K562 (cell line): ENCODE measurements around the gene LCN1. TPM values are rescaled to one million over a fixed set of nuclear protein-coding genes. Genes with fewer than 3 reads are reported as not detected.

Source experiments
- CLOCK ChIP-seq: fragments of 250-450 bp; sonication (Bioruptor Pico); IDR thresholded peaks from 2 replicates; pipeline ENCODE4 v1.4.0; 2020; ENCODE audit warnings: mild to moderate bottlenecking, moderate library complexity, borderline replicate concordance
- ETV5 ChIP-seq: sonication (generic); formaldehyde crosslinking; IDR thresholded peaks from 2 replicates; pipeline ENCODE4 v1.4.0; 2020; ENCODE audit warnings: low read depth, mild to moderate bottlenecking, missing genetic modification reagents
- FOSL1 ChIP-seq: fragments of 200-800 bp; sonication (Bioruptor generic); conservative IDR thresholded peaks from 2 replicates; pipeline ENCODE4 v1.6.1; 2016; ENCODE audit warnings: missing genetic modification characterization, missing compliant biosample characterization
- PHF20 ChIP-seq: fragments of 450-650 bp; IDR thresholded peaks from 2 replicates; pipeline ENCODE4 v1.6.1; 2018; ENCODE audit not compliant: partially characterized antibody
- PTBP1 ChIP-seq: fragments of 200-400 bp; formaldehyde crosslinking; IDR thresholded peaks from 2 replicates; pipeline ENCODE4 v1.6.1; 2017; ENCODE audit warnings: low read depth, low read length
- RBM25 ChIP-seq: fragments of 200-400 bp; formaldehyde crosslinking; IDR thresholded peaks from 2 replicates; pipeline ENCODE4 v1.6.1; 2018; ENCODE audit warnings: low read length, low read depth, moderate library complexity; ENCODE audit not compliant: severe bottlenecking
- RCOR1 ChIP-seq, 2 experiments: IDR thresholded peaks; 2 replicates each; pipeline ENCODE4 v1.6.1; 2012; ENCODE audit warnings: low read depth in 2 of 2, low read length in 2 of 2, borderline replicate concordance in 1 of 2, improper control_type of control experiment in 1 of 2
- TCF15 ChIP-seq: fragments of 250-450 bp; sonication (Bioruptor Pico); IDR thresholded peaks from 2 replicates; pipeline ENCODE4 v1.8.0; 2022; ENCODE audit warnings: moderate library complexity, mild to moderate bottlenecking, inconsistent platforms
- TFAP4 ChIP-seq: sonication (generic); formaldehyde crosslinking; IDR thresholded peaks from 2 replicates; pipeline ENCODE4 v1.8.0; 2022; ENCODE audit warnings: missing genetic modification reagents, mild to moderate bottlenecking, moderate library complexity, borderline replicate concordance
- ZBTB2 ChIP-seq: fragments of 450-650 bp; IDR thresholded peaks from 2 replicates; pipeline ENCODE4 v1.6.1; 2016; ENCODE audit warnings: antibody characterized with exemption
- ZC3H4 ChIP-seq: sonication (generic); formaldehyde crosslinking; IDR thresholded peaks from 2 replicates; pipeline ENCODE4 v1.9.0; 2021; ENCODE audit warnings: missing genetic modification reagents, borderline replicate concordance
- ZNF174 ChIP-seq: fragments of 250-450 bp; sonication (Bioruptor Pico); IDR thresholded peaks from 2 replicates; pipeline ENCODE4 v1.4.0; 2020; ENCODE audit warnings: mild to moderate bottlenecking
- polyA plus RNA-seq, 8 experiments: library from polyadenylated mRNA; depleted of rRNA in 4 of 8; stranded (reverse) in 5 of 8; unstranded in 3 of 8; fragments of >200 nt; fragmentation: Nextera tagmentation in 2 of 8; fragmentation: Illumina TruSeq in 1 of 8; extraction: Ambion mirVana in 2 of 8; extraction: Trizol in 1 of 8; gene quantifications; 2 replicates each; pipeline versions ENCODE4 v1.2.1 to v1.2.3, GENCODE V29; 2011 to 2014; ENCODE audit warnings: inconsistent platforms in 1 of 8, missing spikeins in 1 of 8
- total RNA-seq, 7 experiments: library from RNA; depleted of rRNA in 6 of 7; stranded (reverse); fragments of >200 nt in 6 of 7; fragmentation: Illumina TruSeq in 2 of 7; extraction: Trizol in 2 of 7; gene quantifications; 2 replicates each; pipeline versions ENCODE4 v1.2.1 to v1.2.3, GENCODE V29; 2011 to 2021; ENCODE audit warnings: low replicate concordance in 1 of 7
- TF ChIP-seq, protein P1 (sequence below): fragments of 450-650 bp; IDR thresholded peaks from 2 replicates; pipeline ENCODE4 v1.7.1; 2018; ENCODE audit warnings: mild to moderate bottlenecking, low read depth; ENCODE audit not compliant: partially characterized antibody
- TF ChIP-seq, protein P2 (sequence below): fragments of 250-450 bp; sonication (Bioruptor Pico); IDR thresholded peaks from 2 replicates; pipeline ENCODE4 v1.4.0; 2020; ENCODE audit warnings: mild to moderate bottlenecking, moderate library complexity

Gene LCN1
- total and polyA plus RNA-seq, 9 of the 15 experiments (the other 6 are each of a cell fraction or from before 2014, with no cell fraction given) = not detected

DNA sequence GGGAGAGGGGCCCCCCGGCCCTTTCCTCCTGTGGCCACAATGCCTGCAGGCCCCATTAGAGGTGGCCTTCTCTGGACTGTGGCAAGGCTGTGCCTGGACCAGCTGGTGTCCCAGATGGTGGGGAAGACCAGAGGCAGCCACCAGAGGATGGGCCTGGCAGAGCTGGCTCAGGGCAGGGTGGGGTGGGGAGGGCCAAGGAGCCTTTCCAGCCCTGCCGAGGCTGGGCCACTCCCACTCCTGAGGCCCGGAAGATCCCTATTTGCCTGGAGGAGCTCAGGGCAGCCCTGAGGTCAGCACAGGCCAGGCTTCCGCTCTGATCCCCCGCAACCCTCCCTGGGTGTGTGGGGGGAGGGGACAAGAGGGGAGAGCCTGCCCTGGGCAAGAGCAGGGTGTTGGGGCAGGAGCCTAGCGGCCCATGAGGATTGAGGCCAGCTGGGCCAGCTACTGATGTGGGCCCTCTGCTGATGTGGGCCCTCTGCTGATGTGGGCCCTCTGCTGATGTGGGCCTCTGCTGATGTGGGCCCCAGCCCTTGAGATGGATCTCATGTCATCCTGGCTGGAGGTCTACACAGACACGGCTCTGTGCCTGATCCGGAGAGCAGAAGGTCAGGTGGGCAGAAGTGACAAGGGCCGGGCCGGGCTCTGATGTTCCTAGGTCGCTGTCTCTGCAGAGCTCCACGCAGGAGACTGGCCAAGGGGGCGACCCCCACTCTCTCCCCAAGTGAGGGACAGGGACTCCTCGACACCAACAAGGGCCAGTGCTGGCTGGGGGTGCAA, 14.7 kb upstream of the LCN1 start (continued):
- TF ChIP-seq, protein P1, sequence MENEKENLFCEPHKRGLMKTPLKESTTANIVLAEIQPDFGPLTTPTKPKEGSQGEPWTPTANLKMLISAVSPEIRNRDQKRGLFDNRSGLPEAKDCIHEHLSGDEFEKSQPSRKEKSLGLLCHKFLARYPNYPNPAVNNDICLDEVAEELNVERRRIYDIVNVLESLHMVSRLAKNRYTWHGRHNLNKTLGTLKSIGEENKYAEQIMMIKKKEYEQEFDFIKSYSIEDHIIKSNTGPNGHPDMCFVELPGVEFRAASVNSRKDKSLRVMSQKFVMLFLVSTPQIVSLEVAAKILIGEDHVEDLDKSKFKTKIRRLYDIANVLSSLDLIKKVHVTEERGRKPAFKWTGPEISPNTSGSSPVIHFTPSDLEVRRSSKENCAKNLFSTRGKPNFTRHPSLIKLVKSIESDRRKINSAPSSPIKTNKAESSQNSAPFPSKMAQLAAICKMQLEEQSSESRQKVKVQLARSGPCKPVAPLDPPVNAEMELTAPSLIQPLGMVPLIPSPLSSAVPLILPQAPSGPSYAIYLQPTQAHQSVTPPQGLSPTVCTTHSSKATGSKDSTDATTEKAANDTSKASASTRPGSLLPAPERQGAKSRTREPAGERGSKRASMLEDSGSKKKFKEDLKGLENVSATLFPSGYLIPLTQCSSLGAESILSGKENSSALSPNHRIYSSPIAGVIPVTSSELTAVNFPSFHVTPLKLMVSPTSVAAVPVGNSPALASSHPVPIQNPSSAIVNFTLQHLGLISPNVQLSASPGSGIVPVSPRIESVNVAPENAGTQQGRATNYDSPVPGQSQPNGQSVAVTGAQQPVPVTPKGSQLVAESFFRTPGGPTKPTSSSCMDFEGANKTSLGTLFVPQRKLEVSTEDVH = no peak
- peak; percentile 75; the same call in 1 of the 2 replicates for TF ChIP-seq TFAP4 (CRISPR knock-in tag)
- TF ChIP-seq ZC3H4 (CRISPR knock-in tag) = no peak
- no peak for TF ChIP-seq ZNF174 (CRISPR knock-in tag)
- TF ChIP-seq TCF15 (CRISPR knock-in tag) = no peak
- TF ChIP-seq FOSL1 (tag) = no peak
- peak; percentile 92 for TF ChIP-seq ETV5
- peak in 1 of 2 experiments; percentile 79; a peak in 2 of 4 replicates for TF ChIP-seq RCOR1 (IDR thresholded peaks at IDR 0.05; ENCODE audit: borderline replicate concordance in 1 of 2, low read depth in 2 of 2, low read length in 2 of 2)
- TF ChIP-seq CLOCK (CRISPR knock-in tag) = no peak
- TF ChIP-seq PTBP1 = no peak
- no peak for TF ChIP-seq RBM25
- no peak for TF ChIP-seq ZBTB2
- peak; percentile 53 for TF ChIP-seq PHF20
- TF ChIP-seq, protein P2, sequence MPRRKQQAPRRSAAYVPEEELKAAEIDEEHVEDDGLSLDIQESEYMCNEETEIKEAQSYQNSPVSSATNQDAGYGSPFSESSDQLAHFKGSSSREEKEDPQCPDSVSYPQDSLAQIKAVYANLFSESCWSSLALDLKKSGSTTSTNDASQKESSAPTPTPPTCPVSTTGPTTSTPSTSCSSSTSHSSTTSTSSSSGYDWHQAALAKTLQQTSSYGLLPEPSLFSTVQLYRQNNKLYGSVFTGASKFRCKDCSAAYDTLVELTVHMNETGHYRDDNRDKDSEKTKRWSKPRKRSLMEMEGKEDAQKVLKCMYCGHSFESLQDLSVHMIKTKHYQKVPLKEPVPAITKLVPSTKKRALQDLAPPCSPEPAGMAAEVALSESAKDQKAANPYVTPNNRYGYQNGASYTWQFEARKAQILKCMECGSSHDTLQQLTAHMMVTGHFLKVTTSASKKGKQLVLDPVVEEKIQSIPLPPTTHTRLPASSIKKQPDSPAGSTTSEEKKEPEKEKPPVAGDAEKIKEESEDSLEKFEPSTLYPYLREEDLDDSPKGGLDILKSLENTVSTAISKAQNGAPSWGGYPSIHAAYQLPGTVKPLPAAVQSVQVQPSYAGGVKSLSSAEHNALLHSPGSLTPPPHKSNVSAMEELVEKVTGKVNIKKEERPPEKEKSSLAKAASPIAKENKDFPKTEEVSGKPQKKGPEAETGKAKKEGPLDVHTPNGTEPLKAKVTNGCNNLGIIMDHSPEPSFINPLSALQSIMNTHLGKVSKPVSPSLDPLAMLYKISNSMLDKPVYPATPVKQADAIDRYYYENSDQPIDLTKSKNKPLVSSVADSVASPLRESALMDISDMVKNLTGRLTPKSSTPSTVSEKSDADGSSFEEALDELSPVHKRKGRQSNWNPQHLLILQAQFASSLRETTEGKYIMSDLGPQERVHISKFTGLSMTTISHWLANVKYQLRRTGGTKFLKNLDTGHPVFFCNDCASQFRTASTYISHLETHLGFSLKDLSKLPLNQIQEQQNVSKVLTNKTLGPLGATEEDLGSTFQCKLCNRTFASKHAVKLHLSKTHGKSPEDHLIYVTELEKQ (CRISPR knock-in tag) = no peak
